Aorta (tissue), 5 donors: Measurements from ENCODE around the gene TUBB4B. TPM values are rescaled to one million over a fixed set of nuclear protein-coding genes. Genes with fewer than 3 reads are reported as not detected.
A peak's percentile ranks its signal among the peaks of the same experiment; 100 is the strongest.

ENCODE experiments used
- ATAC-seq: fragments of 200-7000 bp; cut with Tn5 transposase; one replicate; pipeline ENCODE4 v1.9.1; 2022; ENCODE audit warnings: moderate library complexity; ENCODE audit not compliant: low FRiP score
- DNase-seq, 2 donors: peaks; one replicate each; pipeline ENCODE4 v3.0.0-alpha.2; 2020
- H3K27ac ChIP-seq, 2 donors: one replicate each; pipeline ENCODE4 v1.5.1; 2013; ENCODE audit warnings: low read length in 2 of 2, mild to moderate bottlenecking in 2 of 2, moderate library complexity in 2 of 2, control low read depth in 1 of 2, inconsistent platforms in 1 of 2, low read depth in 1 of 2
- H3K27me3 ChIP-seq, 2 donors: one replicate each; pipeline ENCODE4 v1.6.1; 2013; ENCODE audit warnings: control low read depth in 1 of 2, low read length in 1 of 2, mild to moderate bottlenecking in 1 of 2, moderate library complexity in 1 of 2; ENCODE audit not compliant: insufficient read depth in 2 of 2, control insufficient read depth in 1 of 2
- H3K36me3 ChIP-seq, 2 donors: one replicate each; pipeline ENCODE4 v1.6.1; 2013; ENCODE audit warnings: control low read depth in 1 of 2, low read length in 1 of 2, mild to moderate bottlenecking in 1 of 2; ENCODE audit not compliant: insufficient read depth in 2 of 2, control insufficient read depth in 1 of 2
- H3K4me1 ChIP-seq, 2 donors: one replicate each; pipeline ENCODE4 v1.6.1; 2013; ENCODE audit warnings: low read length in 2 of 2, control low read depth in 1 of 2, mild to moderate bottlenecking in 1 of 2, moderate library complexity in 1 of 2; ENCODE audit not compliant: insufficient read depth in 2 of 2, control insufficient read depth in 1 of 2
- H3K4me3 ChIP-seq, 2 donors: one replicate each; pipeline ENCODE4 v1.5.1; 2013; ENCODE audit warnings: low read length in 2 of 2, control low read depth in 1 of 2, mild to moderate bottlenecking in 1 of 2
- H3K9me3 ChIP-seq: one replicate; pipeline ENCODE4 v1.6.1; 2013; ENCODE audit warnings: mild to moderate bottlenecking, low read length; ENCODE audit not compliant: control insufficient read depth
- WGBS, 2 donors: extraction: QIAGEN DNeasy Blood & Tissue Kit; methylation state at CpG; one replicate each; pipeline ENCODE4 v1.1.7; 2013; 5-methylcytosine and 5-hydroxymethylcytosine counted together
- intact Hi-C, 2 donors: fragments of 100-400 bp; cut with DNase I; formaldehyde crosslinking; loops; one replicate each; pipeline versions ENCODE4 v1.14.2 to v1.15.0; 2022
- polyA plus RNA-seq, 2 donors: library from polyadenylated mRNA; stranded (reverse); fragments of 200-250 nt; gene quantifications; one replicate each; pipeline ENCODE4 v1.2.3, GENCODE V29; 2013
- total RNA-seq, 2 donors: library from RNA; stranded (reverse); fragmentation: NEBNext Ultra II Directional; extraction: Animal tissue kit (Norgen Biotek cat#: 25700); gene quantifications; one replicate each; pipeline ENCODE4 v1.2.1, GENCODE V29; 2021
- donor health status: healthy with polysubstance abuse.
- donor health status: Bipolar disorder and iron deficiency.
- donor health status: DM: no; HTN: no; CAD: no.
- donor health status: DM: no; HTN: no; CAD: no.
- donor health status: DM: yes; HTN: yes; CAD: no.

TUBB4B gene
- total and polyA plus RNA-seq, 4 donors: 86.9 to 152 (median 111) TPM

DNA sequence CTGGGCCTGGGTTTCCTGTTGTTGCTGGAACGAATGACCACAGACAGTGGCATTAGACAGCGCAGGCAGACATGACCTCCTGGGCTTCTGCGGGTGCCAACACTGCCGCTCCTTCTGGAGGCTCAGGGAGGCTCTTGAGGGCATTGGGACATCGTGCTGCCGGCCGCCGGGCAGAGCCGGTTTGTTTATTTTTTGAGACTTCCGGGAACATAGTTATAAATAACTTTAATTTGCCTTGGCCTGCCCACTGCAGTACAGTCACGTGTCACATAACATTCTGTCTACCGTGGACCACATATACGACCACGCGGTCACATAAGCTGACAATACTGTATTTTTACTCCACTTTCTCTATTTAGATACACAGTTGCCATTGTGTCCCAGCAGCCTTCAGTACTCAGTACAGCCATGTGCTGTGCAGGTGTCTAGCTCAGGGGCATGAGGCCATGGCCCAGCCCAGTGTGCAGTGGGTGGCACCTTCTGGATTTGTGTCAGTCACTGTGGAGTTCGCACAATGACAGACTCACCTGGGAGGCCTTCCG, 28.2 kb downstream of the TUBB4B start:
- 11 to 13% methylated on average over 17 of the region's 17 CpGs for WGBS, 2 donors
- Histone ChIP-seq H3K27ac (peak overlapping the region; percentile 46 to 68), H3K9me3 (no peaks in the 10 kb centered on the region), H3K27me3 (no peaks in the 10 kb centered on the region), H3K4me3 (no peak overlapping the region), H3K36me3 (peaks cover 0 to 2% of the 10 kb centered on the region in 2 donors), H3K4me1 (peaks cover 2 to 4% of the 10 kb centered on the region in 2 donors)
- DNase-seq (peak; percentile 67 to 85), ATAC-seq (peak; percentile 70)
- intact Hi-C loops: no loop called here

DNA sequence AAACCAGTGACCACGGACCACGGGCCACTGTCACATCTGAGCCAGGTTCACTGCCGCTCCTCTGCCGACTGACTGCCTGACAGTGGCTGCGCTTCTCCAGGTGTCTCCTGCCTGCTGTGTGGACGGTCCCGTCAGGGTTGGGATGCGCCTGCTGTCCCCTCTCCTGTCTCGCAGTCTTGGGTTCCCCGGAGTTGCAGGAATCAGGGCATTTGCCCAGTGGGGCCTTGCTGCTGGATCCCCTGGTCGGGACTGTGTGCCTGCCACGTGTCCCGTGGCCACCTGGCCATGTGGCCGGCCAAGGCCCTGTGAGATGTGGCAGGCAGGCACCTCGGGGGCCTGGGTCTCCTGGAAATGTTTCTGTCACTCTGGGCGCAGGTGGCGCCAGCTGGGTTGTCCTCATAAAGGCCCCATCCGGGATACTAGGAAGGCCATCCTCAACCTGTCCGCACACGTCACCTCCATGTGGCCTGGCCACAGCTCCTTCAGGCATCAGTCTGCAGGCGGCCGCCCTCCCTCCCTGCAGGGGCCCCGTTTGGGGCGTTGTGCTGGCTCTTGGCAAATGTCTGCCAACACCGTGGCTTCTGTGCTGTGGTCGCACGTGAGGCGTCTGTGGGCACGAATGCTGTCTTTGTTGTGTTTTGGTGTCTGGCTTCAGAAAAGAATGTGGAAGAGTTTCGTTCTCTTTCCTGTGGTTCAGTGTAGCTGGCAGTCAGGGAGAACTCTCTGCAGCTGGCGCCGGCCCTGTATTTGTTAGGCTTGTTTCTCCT, 30.0 kb downstream of the TUBB4B start:
- 61% methylated on average over 32 of the region's 32 CpGs for WGBS, 2 donors
- Histone ChIP-seq H3K9me3 (no peaks in the 10 kb centered on the region), H3K36me3 (no peaks in the 10 kb centered on the region), H3K27ac (peak overlapping the region in 1 of 2 donors; percentile 13), H3K27me3 (no peaks in the 10 kb centered on the region), H3K4me3 (no peak overlapping the region), H3K4me1 (peaks cover 2 to 4% of the 10 kb centered on the region in 2 donors)
- ATAC-seq (no peak), DNase-seq (peak in 1 of 2 donors; percentile 76)
- intact Hi-C loops: no loop called here

DNA sequence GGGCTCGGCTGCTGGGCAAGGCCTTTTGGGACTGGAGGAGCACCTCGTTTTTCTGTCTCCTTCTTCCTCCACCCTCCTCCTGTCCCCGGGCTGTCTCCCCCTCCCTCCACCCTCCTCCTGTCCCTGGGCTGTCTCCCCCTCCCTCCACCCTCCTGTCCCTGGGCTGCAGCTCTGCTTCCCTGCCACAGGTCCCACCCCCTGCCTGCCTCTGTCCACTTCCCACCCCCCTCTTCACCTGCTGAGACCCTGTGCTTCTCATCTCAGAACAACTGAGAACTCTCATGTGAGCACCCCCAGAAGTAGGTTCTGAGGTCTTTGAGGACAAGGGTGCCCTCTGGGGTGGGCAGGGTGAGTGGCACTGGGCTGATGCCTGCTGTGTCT, 30.6 kb downstream of the TUBB4B start:
- peaks cover 2 to 4% of the 10 kb centered on the region in 2 donors for H3K4me1 ChIP-seq
- ATAC-seq: no peak
- no peak overlapping the region for H3K4me3 ChIP-seq
- DNase-seq: no peak
- H3K27me3 ChIP-seq: no peaks in the 10 kb centered on the region
- intact Hi-C loops: no loop called here
- no peak overlapping the region for H3K27ac ChIP-seq
- no peaks in the 10 kb centered on the region for H3K9me3 ChIP-seq
- H3K36me3 ChIP-seq: no peaks in the 10 kb centered on the region
- WGBS, 2 donors: 8 to 12% methylated on average over 3 of the region's 3 CpGs

DNA sequence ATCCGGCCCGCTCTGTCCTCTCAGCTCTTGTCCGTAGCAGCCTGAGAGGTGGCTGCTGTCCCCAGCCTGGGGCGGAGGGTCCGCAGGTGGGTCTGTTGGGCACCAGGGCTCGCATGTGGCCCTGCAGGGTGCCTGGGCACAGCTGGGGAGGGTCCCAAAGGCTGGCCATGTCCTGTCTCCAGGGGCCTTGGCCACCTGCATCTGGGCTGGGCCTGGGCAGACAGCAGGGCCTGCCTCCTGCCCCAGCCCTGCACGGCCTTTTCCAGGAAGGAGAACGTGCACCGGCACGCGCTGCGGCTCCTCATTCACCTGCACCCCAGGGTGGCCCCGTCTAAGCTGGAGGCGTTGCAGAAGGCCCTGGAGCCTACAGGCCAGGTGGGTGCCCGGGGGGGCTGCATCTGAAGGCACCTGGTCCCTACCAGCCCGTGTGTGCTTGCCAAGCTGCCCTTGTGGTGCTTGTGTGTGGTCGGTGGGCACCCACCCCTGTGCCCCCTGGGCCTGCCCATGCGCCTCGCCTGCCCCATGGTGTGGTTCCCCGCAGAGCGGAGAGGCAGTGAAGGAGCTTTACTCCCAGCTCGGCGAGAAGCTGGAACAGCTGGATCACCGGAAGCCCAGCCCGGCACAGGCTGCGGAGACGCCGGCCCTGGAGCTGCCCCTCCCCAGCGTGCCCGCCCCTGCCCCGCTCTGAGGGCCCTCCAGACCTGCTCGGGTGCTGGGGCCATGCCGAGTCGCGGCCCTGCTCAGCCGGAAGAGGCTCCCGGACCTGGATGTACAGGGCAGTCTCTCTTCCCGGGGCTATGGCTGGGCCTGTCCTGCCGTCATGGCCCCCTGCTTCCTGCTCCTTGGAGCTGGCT, 31.4 kb downstream of the TUBB4B start:
- DNase-seq: no peak
- Histone ChIP-seq H3K27ac (no peak overlapping the region), H3K27me3 (no peaks in the 10 kb centered on the region), H3K4me1 (peaks cover 2 to 4% of the 10 kb centered on the region in 2 donors), H3K9me3 (no peaks in the 10 kb centered on the region), H3K4me3 (no peak overlapping the region), H3K36me3 (no peaks in the 10 kb centered on the region)
- ATAC-seq: no peak
- intact Hi-C loops: no loop called here
- WGBS, 2 donors: 91 to 92% methylated on average over 38 to 39 of the region's 39 CpGs

DNA sequence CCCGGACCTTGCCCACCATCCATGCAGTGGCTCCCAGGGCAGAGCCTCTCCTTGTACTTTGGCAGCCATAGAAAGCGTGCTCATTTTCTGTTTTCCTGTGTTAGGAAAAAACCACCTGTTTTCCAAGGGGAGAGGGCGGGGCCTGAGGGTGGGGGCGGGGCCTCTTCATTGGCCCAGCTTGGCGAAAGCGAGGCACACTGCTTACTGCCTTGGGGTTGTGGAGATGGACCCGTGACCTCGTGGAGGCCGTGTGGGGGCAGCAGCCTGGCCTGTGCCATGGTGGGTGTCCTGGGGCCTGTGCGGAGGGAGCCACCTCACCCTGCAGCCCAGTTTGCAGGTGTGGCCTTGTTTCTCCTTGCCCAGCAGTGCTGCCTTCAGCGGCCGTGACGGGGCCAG, 32.0 kb downstream of the TUBB4B start:
- intact Hi-C loops: no loop called here
- no peak for ATAC-seq
- no peak overlapping the region for H3K27ac ChIP-seq
- no peaks in the 10 kb centered on the region for H3K27me3 ChIP-seq
- peaks cover 2 to 4% of the 10 kb centered on the region in 2 donors for H3K4me1 ChIP-seq
- no peak overlapping the region for H3K4me3 ChIP-seq
- WGBS, 2 donors: 79 to 85% methylated on average over 13 of the region's 13 CpGs
- H3K36me3 ChIP-seq: no peaks in the 10 kb centered on the region
- no peak for DNase-seq
- no peaks in the 10 kb centered on the region for H3K9me3 ChIP-seq

DNA sequence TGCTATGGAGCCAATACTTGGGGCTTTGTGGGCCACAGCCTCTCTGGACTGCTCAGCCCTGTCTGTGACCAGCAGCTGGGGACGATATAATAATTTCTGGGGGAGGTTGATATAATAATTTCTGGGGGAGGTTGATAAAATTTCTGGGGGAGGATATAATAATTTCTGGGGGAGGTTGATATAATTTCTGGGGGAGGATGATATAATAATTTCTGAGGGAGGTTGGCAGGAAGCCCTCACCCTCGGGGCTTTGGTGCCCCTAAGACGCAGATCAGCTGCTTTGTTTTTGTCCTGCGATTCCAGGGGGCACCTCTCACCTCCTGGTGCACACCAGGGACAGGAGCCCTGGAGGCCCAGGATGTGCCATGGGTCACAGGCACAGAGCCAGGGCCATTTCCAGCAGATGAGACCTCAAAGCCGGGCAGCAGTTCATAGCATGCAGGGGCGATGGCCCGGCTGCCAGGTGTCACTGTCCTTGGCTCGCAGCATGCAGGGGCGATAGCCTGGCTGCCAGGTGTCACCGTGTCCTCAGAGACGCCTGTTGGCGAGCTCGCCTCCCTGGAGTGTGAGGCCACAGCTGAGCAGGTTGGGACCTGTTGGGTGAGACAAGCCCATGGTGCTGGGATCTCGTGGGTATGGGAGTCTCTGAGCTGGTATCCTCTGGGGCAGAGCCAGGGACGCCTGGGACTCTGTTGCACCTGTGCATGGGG, 32.7 kb downstream of the TUBB4B start:
- no peaks in the 10 kb centered on the region for H3K9me3 ChIP-seq
- 82 to 86% methylated on average over 15 of the region's 15 CpGs for WGBS, 2 donors
- no peak overlapping the region for H3K27ac ChIP-seq
- H3K27me3 ChIP-seq: no peaks in the 10 kb centered on the region
- no peak for ATAC-seq
- no peak for DNase-seq
- H3K4me1 ChIP-seq: peaks cover 2 to 3% of the 10 kb centered on the region in 2 donors
- no peak overlapping the region for H3K4me3 ChIP-seq
- no peaks in the 10 kb centered on the region for H3K36me3 ChIP-seq
- intact Hi-C loops: no loop called here

DNA sequence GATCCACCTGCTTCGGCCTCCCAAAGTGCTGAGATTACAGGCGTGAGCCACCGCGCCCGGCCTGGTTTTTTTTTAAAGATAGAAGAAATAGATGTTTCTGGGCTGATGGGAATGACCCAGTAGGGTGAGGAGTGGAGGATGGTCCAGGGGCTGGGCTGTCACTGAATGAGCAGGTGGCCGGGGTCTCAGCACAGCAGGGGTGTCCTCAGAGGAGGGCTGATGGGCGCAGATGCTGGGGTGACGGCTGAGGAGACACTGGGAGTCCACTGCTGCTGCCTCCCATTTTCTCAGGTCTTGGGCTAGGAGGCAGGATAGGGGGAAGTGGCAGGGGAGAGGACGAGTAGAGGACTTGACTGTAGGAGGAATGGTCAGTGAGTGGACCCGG, 34.1 kb downstream of the TUBB4B start:
- H3K4me3 ChIP-seq: no peak overlapping the region
- 88 to 91% methylated on average over 10 of the region's 10 CpGs for WGBS, 2 donors
- DNase-seq: no peak
- intact Hi-C loops: no loop called here
- no peak for ATAC-seq
- H3K27me3 ChIP-seq: no peaks in the 10 kb centered on the region
- no peaks in the 10 kb centered on the region for H3K4me1 ChIP-seq
- H3K36me3 ChIP-seq: peaks cover 0 to 3% of the 10 kb centered on the region in 2 donors
- H3K27ac ChIP-seq: no peak overlapping the region
- no peaks in the 10 kb centered on the region for H3K9me3 ChIP-seq

DNA sequence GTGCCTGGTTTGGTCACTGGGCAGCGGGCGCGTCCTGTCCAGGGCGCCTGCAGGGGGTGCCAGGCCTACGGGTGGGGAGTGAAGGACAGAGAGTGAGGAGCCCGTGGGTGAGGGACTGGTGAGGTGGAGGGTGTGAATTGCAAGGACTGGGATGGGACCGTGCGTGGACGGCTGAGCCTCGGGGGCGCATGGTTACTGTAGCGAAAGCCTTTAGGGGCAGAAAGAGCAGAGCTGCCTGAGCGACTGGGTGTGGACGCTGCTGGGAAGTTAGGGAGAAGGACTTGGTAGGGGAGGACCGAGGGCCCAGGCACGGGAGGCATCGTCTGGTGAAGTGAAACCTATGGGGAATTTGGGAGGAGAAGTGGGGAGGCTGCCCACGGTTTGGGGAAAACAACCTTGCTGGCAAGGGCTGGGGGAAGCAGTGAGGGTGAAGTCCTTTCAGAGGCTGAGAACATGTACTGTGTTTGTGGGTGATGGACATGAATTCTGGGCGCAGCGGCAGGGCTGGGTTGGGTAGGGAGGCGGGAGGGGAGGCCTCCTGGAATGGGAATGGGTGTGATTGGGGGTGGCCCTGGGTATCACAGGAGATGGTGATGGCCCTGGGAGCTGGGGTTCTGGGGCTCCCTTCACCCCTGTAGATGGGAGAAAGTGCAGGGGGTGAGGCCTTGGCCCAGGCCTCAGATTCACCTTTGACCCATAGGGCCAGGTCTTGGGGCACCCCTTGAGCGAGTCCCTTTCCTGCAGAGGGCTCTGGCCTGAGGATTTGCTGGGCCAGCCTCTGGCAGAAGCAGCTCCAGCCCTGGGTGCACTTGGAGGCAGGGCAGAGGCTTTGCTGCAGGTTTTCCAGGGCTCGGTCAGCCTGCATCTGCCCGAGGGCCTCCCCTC, 34.7 kb downstream of the TUBB4B start:
- Histone ChIP-seq H3K9me3 (no peaks in the 10 kb centered on the region), H3K4me3 (no peak overlapping the region), H3K4me1 (no peaks in the 10 kb centered on the region), H3K27me3 (no peaks in the 10 kb centered on the region), H3K36me3 (peaks cover 0 to 3% of the 10 kb centered on the region in 2 donors), H3K27ac (no peak overlapping the region)
- intact Hi-C loops: no loop called here
- DNase-seq: peak; percentile 49 to 71
- 81 to 87% methylated on average over 24 of the region's 24 CpGs for WGBS, 2 donors
- no peak for ATAC-seq
